Medulla oblongata (tissue), 1 donor: ENCODE results near the gene WNT16.
"Not testable (repeated sequence)": the region's sequence is repeated elsewhere in the genome, so short reads cannot be mapped to it uniquely, and the experiment has no call there.

Experiments used
- DNase-seq: peaks from one replicate; pipeline ENCODE4 v3.0.0-alpha.2; 2015; ENCODE audit errors: extremely low spot score

WNT16 gene

GRCh38 chr7:121306565-121306964 lies 22.2 kb upstream of the WNT16 start:
- no peak for DNase-seq

GRCh38 chr7:121307021-121307574 lies 21.7 kb upstream of the WNT16 start:
- DNase-seq, result no peak

GRCh38 chr7:121313220-121313792 lies 15.5 kb upstream of the WNT16 start:
- no peak for DNase-seq

GRCh38 chr7:121313793-121314676 lies 14.8 kb upstream of the WNT16 start:
- DNase-seq, result no peak

- not testable (repeated sequence) for DNase-seq
Measured at GRCh38 chr7:121315170-121315569, 13.6 kb upstream of the WNT16 start.

- no peak for DNase-seq
Measured at GRCh38 chr7:121322460-121322859, 6.3 kb upstream of the WNT16 start.

- no peak for DNase-seq
Measured at GRCh38 chr7:121323515-121324302, 5.1 kb upstream of the WNT16 start.

- no peak for DNase-seq
Measured at GRCh38 chr7:121327671-121328070, 1.1 kb upstream of the WNT16 start.

- DNase-seq, result no peak
Measured at GRCh38 chr7:121329191-121330052, 622 bp downstream of the WNT16 start.

- DNase-seq, result no peak
Measured at GRCh38 chr7:121330053-121330833, 1.4 kb downstream of the WNT16 start.

- no peak for DNase-seq
Measured at GRCh38 chr7:121331048-121331447, 2.2 kb downstream of the WNT16 start.

- no peak for DNase-seq
Measured at GRCh38 chr7:121331574-121331973, 2.8 kb downstream of the WNT16 start.

- no peak for DNase-seq
Measured at GRCh38 chr7:121334376-121334775, 5.6 kb downstream of the WNT16 start.

- no peak for DNase-seq
Measured at GRCh38 chr7:121334875-121335648, 6.3 kb downstream of the WNT16 start.

- no peak for DNase-seq
Measured at GRCh38 chr7:121336579-121336978, 7.8 kb downstream of the WNT16 start.

- DNase-seq, result no peak
Measured at GRCh38 chr7:121337398-121337797, 8.6 kb downstream of the WNT16 start.

- no peak for DNase-seq
Measured at GRCh38 chr7:121339082-121339481, 10.3 kb downstream of the WNT16 start.

GRCh38 chr7:121341933-121342332 lies 13.1 kb downstream of the WNT16 start:
- no peak for DNase-seq

- no peak for DNase-seq
Measured at GRCh38 chr7:121342631-121343030, 13.8 kb downstream of the WNT16 start.

- DNase-seq, result no peak
Measured at GRCh38 chr7:121343302-121343701, 14.5 kb downstream of the WNT16 start.
